HepG2 (cell line): ENCODE results near the gene DDI2. TPM values are rescaled to one million over a fixed set of nuclear protein-coding genes. Genes with fewer than 3 reads are reported as not detected.

ENCODE experiments used
- AGO2 ChIP-seq: fragments of 200-400 bp; formaldehyde crosslinking; optimal IDR thresholded peaks from 2 replicates; pipeline ENCODE3; 2017; ENCODE audit warnings: mild to moderate bottlenecking, low read depth, low read length, moderate library complexity
- ATM ChIP-seq: fragments of 450-650 bp; IDR thresholded peaks from 2 replicates; pipeline ENCODE4 v1.7.1; 2017; ENCODE audit warnings: mild to moderate bottlenecking, borderline replicate concordance
- EEA1 ChIP-seq: sonication (generic); formaldehyde crosslinking; IDR thresholded peaks from 2 replicates; pipeline ENCODE4 v1.5.1; 2020; ENCODE audit warnings: mild to moderate bottlenecking, missing genetic modification reagents, borderline replicate concordance
- FOXJ3 ChIP-seq: sonication (generic); formaldehyde crosslinking; IDR thresholded peaks from 2 replicates; pipeline ENCODE4 v1.4.0; 2020; ENCODE audit warnings: missing genetic modification reagents, mild to moderate bottlenecking, borderline replicate concordance
- HMG20A ChIP-seq: IDR thresholded peaks from 2 replicates; pipeline ENCODE4 v1.6.1; 2016; ENCODE audit warnings: borderline replicate concordance
- HNRNPUL1 ChIP-seq: fragments of 200-400 bp; formaldehyde crosslinking; IDR thresholded peaks from 2 replicates; pipeline ENCODE4 v1.6.1; 2017; ENCODE audit warnings: low read depth, mild to moderate bottlenecking, low read length, moderate library complexity
- JUNB ChIP-seq: sonication (generic); formaldehyde crosslinking; IDR thresholded peaks from 2 replicates; pipeline ENCODE4 v1.8.0; 2022; ENCODE audit warnings: missing genetic modification reagents, mild to moderate bottlenecking, borderline replicate concordance
- NR1H2 ChIP-seq: sonication (generic); formaldehyde crosslinking; IDR thresholded peaks from 2 replicates; pipeline ENCODE4 v1.8.1; 2022; ENCODE audit warnings: low read depth, missing genetic modification reagents, borderline replicate concordance
- REL ChIP-seq: sonication (generic); formaldehyde crosslinking; conservative IDR thresholded peaks from 2 replicates; pipeline ENCODE4 v1.8.0; 2022; ENCODE audit warnings: mild to moderate bottlenecking, missing genetic modification reagents, moderate library complexity
- TARDBP ChIP-seq: sonication (generic); formaldehyde crosslinking; IDR thresholded peaks from 2 replicates; pipeline ENCODE4 v1.8.0; 2022; ENCODE audit warnings: mild to moderate bottlenecking, missing genetic modification reagents
- U2AF2 ChIP-seq: fragments of 200-400 bp; formaldehyde crosslinking; IDR thresholded peaks from 2 replicates; pipeline ENCODE4 v1.6.1; 2017; ENCODE audit warnings: low read depth, mild to moderate bottlenecking, low read length
- ZBED4 ChIP-seq: sonication (generic); formaldehyde crosslinking; IDR thresholded peaks from 2 replicates; pipeline ENCODE4 v1.4.0; 2020; ENCODE audit warnings: missing genetic modification reagents, borderline replicate concordance
- ZBTB2 ChIP-seq: sonication (generic); formaldehyde crosslinking; IDR thresholded peaks from 2 replicates; pipeline ENCODE4 v1.8.0; 2022; ENCODE audit warnings: low read depth, missing genetic modification reagents
- ZMYM3 ChIP-seq: sonication (generic); formaldehyde crosslinking; IDR thresholded peaks from 2 replicates; pipeline ENCODE4 v1.5.1; 2020; ENCODE audit warnings: mild to moderate bottlenecking, missing genetic modification reagents
- ZNF337 ChIP-seq: sonication (generic); formaldehyde crosslinking; IDR thresholded peaks from 2 replicates; pipeline ENCODE4 v1.5.1; 2020; ENCODE audit warnings: missing genetic modification reagents, low read depth, mild to moderate bottlenecking, borderline replicate concordance
- ZNF557 ChIP-seq: sonication (generic); formaldehyde crosslinking; IDR thresholded peaks from 2 replicates; pipeline ENCODE4 v1.4.0; 2020; ENCODE audit warnings: missing genetic modification reagents
- ZNF713 ChIP-seq: sonication (generic); formaldehyde crosslinking; IDR thresholded peaks from 2 replicates; pipeline ENCODE4 v1.4.0; 2020; ENCODE audit warnings: mild to moderate bottlenecking, missing genetic modification reagents
- polyA plus RNA-seq, 8 experiments: library from polyadenylated mRNA; depleted of rRNA in 3 of 8; stranded (reverse) in 7 of 8; unstranded in 1 of 8; fragments of >200 nt; fragmentation: Illumina TruSeq in 4 of 8; extraction: Trizol in 4 of 8; gene quantifications; 2 replicates each; pipeline versions ENCODE4 v1.2.1 to v1.2.3, GENCODE V29; 2011 to 2016; ENCODE audit warnings: low read depth in 4 of 8, missing spikeins in 1 of 8, mixed read lengths in 1 of 8; ENCODE audit not compliant: insufficient read depth in 1 of 8
- total RNA-seq, 5 experiments: library from RNA; depleted of rRNA; stranded (reverse); fragments of >200 nt; fragmentation: Illumina TruSeq; extraction: Trizol; gene quantifications; 2 replicates each; pipeline ENCODE4 v1.2.3, GENCODE V29; 2016; ENCODE audit warnings: low read depth in 1 of 5
- TF ChIP-seq, protein P1 (sequence below): IDR thresholded peaks from 2 replicates; pipeline ENCODE4 v1.6.1; 2016; ENCODE audit warnings: mild to moderate bottlenecking
- TF ChIP-seq, protein P2 (sequence below): sonication (generic); formaldehyde crosslinking; IDR thresholded peaks from 2 replicates; pipeline ENCODE4 v1.4.0; 2020; ENCODE audit warnings: missing genetic modification reagents
- TF ChIP-seq, protein P3 (sequence below): sonication (generic); formaldehyde crosslinking; IDR thresholded peaks from 2 replicates; pipeline ENCODE4 v1.4.0; 2020; ENCODE audit warnings: mild to moderate bottlenecking, low read depth, missing genetic modification reagents

The DDI2 gene
- total and polyA plus RNA-seq, 2 of the 13 experiments (the other 11 are each of a cell fraction or from before 2014, with no cell fraction given) = 8.5 to 25.7 TPM

DNA sequence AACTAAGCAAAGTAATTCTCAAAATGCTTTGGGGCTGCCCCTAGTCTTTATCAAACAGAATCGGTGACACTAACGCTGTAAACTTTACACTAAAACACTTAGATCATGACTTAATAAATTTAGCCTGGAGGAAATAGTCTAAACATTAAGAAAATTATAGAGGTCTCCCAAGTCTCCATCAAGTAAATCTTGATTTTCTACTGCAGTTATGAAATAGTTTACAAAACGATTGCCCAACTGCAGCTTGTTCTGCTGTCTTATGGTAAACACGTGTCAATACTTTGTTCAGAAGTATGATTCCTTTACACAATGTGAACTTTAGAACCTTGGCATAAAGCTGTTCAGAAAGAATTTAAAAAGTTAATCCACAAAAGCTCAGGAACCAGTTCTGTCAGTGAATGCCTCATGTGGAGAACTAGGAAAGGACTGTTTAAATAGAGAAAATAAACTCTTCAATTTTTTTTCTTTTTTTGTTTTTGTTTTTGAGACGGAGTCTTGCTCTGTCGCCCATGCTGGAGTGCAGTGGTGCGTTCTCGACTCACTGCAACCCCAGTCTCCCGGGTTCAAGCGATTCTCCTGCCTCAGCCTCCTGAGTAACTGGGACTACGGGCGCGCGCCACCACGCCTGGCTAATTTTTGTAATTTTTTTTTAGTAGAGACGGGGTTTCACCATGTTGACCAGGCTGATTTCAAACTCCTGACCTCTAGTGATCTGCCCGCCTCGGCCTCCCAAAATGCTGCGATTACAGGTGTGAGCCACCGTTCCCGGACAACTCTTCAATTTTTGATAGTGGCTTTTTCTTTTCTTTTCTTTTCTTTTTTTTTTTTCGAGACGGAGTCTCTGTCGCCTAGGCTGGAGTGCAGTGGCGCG, 1.6 kb downstream of the DDI2 start (continued):
- TF ChIP-seq ZBTB2 (no peak), REL (CRISPR knock-in tag) (0 out of 2 replicates have a peak, but pooled peaks have one; percentile 36), FOXJ3 (peak; percentile 71; the same call in 1 of the 2 replicates), ZNF337 (no peak), U2AF2 (no peak), TARDBP (CRISPR knock-in tag) (peak; percentile 68; the same call in 1 of the 2 replicates), HNRNPUL1 (no peak), HMG20A (CRISPR knock-in tag) (peak; percentile 94), NR1H2 (no peak), ATM (no peak), ZMYM3 (CRISPR knock-in tag) (peak; percentile 85), AGO2 (no peak), ZNF557 (no peak), ZBED4 (CRISPR knock-in tag) (0 out of 2 replicates have a peak, but pooled peaks have one; percentile 38), JUNB (CRISPR knock-in tag) (no peak), ZNF713 (CRISPR knock-in tag) (no peak), EEA1 (CRISPR knock-in tag) (no peak)
- TF ChIP-seq, protein P1, sequence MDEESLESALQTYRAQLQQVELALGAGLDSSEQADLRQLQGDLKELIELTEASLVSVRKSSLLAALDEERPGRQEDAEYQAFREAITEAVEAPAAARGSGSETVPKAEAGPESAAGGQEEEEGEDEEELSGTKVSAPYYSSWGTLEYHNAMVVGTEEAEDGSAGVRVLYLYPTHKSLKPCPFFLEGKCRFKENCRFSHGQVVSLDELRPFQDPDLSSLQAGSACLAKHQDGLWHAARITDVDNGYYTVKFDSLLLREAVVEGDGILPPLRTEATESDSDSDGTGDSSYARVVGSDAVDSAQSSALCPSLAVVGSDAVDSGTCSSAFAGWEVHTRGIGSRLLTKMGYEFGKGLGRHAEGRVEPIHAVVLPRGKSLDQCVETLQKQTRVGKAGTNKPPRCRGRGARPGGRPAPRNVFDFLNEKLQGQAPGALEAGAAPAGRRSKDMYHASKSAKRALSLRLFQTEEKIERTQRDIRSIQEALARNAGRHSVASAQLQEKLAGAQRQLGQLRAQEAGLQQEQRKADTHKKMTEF (CRISPR knock-in tag) = peak; percentile 76; the same call in 1 of the 2 replicates
- TF ChIP-seq, protein P2, sequence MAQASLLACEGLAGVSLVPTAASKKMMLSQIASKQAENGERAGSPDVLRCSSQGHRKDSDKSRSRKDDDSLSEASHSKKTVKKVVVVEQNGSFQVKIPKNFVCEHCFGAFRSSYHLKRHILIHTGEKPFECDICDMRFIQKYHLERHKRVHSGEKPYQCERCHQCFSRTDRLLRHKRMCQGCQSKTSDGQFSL = 0 out of 2 replicates have a peak, but pooled peaks have one; percentile 14
- TF ChIP-seq, protein P3, sequence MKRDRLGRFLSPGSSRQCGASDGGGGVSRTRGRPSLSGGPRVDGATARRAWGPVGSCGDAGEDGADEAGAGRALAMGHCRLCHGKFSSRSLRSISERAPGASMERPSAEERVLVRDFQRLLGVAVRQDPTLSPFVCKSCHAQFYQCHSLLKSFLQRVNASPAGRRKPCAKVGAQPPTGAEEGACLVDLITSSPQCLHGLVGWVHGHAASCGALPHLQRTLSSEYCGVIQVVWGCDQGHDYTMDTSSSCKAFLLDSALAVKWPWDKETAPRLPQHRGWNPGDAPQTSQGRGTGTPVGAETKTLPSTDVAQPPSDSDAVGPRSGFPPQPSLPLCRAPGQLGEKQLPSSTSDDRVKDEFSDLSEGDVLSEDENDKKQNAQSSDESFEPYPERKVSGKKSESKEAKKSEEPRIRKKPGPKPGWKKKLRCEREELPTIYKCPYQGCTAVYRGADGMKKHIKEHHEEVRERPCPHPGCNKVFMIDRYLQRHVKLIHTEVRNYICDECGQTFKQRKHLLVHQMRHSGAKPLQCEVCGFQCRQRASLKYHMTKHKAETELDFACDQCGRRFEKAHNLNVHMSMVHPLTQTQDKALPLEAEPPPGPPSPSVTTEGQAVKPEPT (CRISPR knock-in tag) = no peak
